HG03060 (cell line): ENCODE measurements around the gene TVP23C.
"Not testable (repeated sequence)": the region's sequence is repeated elsewhere in the genome, so short reads cannot be mapped to it uniquely, and the experiment has no call there.

Experiments
- ATAC-seq: cut with Tn5 transposase; IDR thresholded peaks from one replicate; pipeline ENCODE4 v1.9.1; 2021; ENCODE audit warnings: low read depth, moderate number of reproducible peaks; ENCODE audit not compliant: unreplicated experiment

The TVP23C gene

DNA sequence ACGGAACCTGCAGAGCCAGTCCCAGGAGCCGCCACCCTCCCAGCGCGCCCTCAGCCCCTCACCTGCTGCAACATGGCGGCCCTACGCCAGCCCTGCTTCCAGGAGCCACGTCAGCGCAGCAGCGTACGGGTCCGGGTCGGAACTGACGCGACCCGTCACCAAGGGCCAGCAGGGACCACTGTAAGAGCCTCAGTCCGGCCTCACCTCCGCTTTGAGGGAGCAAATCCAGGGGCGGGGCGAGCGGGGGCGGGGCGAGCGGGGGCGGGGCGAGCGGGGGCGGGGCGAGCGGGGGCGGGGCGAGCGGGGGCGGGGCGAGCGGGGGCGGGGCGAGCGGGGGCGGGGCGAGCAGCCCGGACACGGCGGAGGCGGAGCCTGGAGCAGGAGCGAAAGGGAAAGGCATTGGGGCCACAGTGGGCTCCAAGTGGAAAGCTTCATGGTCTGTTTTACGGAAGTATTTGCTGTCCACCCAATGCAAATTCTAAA lies at the start of gene TVP23C:
TVP23C (minus strand) TSS at position 109 of the 483 bp plus-strand sequence; CDS start at position 74, 35 bp downstream.
- ATAC-seq, result peak; percentile 55

DNA sequence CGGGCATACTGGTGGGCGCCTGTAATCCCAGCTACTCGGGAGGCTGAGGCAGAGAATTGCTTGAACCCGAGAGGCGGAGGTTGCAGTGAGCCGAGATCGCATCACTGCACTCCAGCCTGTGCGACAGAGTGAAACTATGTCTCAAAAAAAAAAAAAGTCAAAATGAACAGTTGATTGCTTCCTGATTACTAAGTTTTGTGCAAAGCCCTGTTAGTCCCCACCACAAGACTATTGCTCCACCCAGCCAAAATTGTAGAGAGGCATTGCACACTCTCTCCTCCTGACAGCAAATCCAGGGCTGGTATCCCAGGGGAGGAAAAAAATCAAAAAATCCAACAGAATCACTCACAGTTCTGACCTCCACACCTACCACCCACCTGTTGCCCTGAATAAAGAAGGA lies 29.7 kb upstream of the TVP23C start:
- ATAC-seq, result not testable (repeated sequence)

DNA sequence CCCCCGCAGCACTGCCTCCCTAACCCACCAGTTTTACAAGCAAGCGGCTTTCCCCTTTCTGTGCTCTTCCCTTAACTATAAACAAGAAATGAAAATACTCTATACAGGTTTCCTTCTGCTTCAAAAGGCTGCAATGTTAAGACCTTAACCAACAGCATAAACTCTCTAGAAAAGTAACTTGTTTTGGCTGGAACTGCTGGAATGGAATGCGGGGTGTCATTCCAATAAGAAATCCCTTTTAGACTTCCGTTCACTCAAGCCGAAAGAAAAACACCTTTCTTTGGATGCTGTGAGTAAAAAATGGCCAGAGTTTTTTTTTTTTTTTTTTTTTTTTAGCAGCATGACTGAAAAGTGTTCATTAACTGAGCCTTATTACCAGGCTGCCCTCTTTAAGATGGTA lies 28.7 kb upstream of the TVP23C start:
- ATAC-seq, result not testable (repeated sequence)

DNA sequence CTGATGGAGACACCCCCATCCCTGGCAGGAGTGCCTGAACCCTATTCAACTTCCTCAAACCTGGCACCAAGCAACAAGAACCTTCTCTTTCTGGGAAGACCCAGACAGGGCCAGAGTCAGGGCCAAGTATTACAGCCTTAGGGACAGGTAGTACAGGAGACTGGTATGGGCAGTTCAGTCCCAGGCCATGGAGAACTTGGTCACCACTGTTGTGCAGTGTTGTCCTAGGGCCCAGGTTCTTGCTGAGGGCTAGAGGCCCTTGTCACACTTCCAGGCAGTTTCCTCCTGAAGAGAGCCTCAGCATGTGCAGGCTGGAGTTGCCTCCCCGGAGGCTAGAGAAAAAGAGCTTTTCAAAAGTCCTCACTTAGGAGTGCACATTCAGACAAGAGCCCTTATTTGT lies 27.6 kb upstream of the TVP23C start:
- ATAC-seq, result not testable (repeated sequence)

DNA sequence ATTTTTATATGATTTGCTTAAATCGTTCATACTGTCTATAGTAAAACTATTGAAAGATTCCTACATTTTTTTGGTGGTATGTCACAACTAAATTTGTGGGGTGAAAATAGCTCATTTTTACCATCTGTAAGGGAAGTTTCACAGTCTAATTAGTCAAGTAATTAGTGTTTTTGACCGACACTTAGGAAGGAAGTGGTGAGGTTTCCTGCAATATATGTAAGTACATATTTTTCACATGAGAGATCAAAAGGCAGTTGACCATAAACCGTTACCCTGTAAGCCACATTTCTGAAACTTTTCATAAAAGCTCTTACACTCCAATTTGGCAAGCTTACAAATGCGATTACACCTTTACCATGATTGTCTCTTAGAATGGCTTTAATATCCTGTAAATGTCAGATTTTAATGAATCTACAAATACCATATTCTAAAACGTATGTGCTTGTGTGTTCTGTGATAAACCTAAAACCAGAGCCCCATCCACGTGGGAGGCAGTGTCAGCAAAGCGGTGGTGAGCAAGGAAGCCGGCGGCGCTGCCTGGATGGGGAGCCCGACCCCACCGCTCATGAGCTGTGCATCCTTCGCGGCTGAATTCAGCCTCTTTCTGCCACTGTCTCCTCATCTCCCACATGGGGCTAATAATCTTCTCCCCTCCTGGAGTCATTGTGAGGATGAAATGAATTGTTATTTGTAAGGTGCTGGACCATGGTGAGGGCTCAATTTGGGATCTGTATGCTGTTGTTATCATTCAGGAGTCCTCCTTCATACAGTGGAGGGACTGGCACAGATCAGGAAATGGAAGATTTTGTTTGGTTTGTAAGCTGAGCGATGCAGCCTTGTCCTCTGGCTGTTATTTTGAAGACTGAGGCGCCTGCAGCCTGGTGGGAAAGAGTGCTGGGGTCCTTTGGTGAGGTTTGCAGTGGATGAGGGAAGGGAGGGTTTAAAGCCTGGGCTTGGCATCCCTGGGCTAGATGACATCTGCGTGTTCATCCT lies 26.6 kb upstream of the TVP23C start:
- ATAC-seq, result not testable (repeated sequence)

- ATAC-seq, result not testable (repeated sequence)
Measured at GRCh38 chr17:15588017-15588416, 24.7 kb upstream of the TVP23C start.

DNA sequence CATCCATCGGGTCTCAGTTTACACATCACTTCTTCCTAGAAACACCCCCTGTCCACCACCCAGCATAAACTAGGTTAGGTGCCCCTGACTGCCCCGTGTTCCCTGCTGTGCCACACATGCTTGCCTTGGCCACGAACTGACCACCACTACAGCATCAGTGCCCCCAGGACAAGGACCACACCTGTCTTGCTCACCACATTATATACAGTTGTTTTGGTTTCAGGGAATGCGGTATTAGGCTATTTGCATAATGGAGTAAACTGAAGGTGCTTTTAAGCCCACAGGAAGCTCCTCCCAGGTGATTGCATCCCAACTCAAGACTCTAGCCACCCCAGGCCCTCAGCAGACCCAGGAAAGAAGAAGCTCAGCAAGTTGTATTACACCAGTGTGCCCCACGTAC lies 20.0 kb upstream of the TVP23C start:
- ATAC-seq, result not testable (repeated sequence)

DNA sequence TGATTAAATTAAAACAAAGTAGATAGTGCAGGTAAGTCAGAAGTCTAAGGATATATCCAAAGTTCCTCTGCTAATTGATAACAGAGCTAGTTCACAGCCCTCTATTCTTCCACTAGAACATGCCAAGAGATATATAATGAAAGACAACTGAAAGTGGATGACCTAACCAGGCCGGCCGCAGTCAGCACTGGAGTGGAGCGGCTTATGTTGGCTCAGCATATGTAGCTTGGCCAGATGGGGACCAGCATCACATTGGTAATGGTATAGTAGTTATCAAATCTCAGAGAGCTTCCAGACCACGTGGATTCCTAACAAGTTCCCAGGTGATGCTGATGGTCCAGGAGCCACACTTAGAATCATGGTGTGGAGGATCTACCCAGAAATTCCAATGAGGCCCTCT lies 18.2 kb upstream of the TVP23C start:
- not testable (repeated sequence) for ATAC-seq

- not testable (repeated sequence) for ATAC-seq
Measured at GRCh38 chr17:15576848-15577247, 13.6 kb upstream of the TVP23C start.

GRCh38 chr17:15574660-15575059 lies 11.4 kb upstream of the TVP23C start:
- not testable (repeated sequence) for ATAC-seq

DNA sequence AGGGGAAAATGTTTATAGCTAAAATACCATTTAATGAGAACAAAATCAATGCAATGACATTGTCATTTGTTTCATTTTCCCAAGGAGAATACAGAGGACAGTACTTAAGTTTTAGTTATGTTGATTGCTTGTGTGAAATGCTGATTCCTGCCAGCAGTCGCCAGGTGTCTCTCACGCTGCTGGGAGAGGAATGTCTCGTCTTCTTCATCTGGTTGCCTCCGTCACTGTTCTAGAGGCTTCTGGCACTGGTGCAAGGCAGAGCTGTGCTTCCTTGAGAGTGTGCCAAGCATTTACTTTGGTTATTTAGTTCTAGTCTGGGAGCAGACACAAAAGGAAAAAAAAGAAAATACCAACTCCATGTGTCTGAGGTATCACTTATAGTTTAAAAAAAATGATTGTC lies 10.6 kb upstream of the TVP23C start:
- not testable (repeated sequence) for ATAC-seq

- ATAC-seq, result not testable (repeated sequence)
Measured at GRCh38 chr17:15562613-15563374, 489 bp downstream of the TVP23C start.

DNA sequence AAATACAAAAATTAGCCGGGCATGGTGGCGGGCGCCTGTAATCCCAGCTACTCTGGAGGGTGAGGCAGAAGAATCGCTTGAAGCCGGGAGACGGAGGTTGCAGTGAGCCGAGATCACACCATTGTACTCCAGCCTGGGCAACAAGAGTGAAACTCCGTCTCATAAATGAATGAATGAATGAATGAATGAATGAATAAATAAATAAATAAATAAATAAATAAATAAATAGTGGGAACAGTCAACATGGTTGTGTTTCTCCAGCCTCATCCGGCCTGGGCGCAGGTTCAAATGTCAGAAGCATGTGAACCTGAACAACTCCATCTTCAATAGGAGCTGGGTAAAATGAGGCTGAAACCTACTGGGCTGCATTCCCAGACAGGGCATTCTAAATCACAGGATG lies 1.8 kb downstream of the TVP23C start:
- ATAC-seq, result not testable (repeated sequence)

DNA sequence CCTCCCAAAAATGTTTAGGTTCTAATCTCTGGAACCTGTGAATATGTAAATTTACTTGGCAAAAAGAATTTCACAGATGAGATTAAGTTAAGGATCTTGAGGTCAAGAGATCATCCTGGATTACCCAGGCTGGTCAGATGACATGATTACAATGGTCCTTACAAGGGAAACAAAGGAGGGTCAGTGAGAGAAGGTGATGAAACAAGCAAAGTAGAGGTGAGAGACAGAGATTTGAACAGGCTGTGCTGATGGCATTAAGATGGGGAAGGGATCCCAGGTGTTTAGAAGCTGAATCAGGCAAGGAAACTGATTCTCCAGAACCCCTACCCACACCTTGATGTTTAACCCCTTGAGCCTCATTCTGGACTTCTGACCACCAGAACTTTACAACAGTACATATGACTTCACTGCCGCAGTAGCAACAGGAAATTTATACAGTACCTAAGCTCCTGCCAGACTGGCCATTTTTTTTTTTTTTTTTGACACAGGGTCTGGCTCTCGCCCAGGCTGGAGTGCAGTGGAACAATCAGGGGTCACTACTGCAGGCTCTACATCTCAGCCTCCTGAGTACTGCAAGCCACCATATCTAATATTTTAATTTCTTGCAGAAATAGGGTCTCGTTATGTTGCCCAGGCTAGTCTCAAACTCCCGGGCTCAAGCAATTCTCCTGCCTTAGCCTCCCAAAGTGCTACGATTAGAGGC lies 4.7 kb downstream of the TVP23C start:
- not testable (repeated sequence) for ATAC-seq

DNA sequence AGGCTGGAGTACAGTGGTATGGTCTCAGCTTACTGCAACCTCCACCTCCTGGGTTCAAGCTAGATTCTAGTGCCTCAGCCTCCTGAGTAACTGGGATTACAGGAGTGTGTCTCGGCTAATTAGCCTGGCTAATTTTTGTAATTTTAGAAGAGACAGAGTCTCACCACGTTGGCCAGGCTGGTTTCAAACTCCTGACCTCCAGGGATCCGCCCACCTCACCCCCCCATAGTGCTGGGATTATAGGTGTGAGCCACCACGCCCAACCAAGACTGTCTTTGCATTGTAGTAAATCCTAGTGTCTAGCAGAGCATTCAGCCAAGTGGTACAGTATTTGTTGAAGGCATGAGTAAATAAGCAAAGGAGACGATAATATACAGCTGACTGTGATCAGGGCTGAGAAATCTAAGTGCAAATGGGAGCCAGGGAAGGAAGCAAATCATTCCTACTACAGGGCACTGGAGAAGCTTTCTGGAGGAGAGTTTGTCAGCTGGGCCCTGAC lies 5.9 kb downstream of the TVP23C start:
- ATAC-seq, result not testable (repeated sequence)

DNA sequence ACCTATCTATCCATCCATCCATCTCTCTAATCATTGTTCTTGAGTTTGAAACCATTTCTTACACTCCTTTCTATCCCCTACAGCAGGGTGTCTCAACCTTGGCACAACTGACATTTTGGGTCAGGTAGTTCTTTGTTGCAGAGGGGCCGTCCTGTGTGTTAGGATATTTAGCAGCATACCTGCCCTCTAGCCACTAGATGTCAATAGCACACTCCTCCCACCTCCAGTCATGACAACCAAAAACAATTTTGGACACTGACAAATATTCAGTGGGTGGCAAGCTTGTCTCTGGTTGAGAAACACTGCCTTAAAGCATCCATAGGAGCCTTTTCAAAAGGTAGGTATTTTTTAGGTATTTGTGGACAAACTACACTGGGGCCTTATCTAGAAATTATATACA lies 10.4 kb downstream of the TVP23C start:
- ATAC-seq, result not testable (repeated sequence)

- ATAC-seq, result not testable (repeated sequence)
Measured at GRCh38 chr17:15549552-15549951, 13.7 kb downstream of the TVP23C start.

DNA sequence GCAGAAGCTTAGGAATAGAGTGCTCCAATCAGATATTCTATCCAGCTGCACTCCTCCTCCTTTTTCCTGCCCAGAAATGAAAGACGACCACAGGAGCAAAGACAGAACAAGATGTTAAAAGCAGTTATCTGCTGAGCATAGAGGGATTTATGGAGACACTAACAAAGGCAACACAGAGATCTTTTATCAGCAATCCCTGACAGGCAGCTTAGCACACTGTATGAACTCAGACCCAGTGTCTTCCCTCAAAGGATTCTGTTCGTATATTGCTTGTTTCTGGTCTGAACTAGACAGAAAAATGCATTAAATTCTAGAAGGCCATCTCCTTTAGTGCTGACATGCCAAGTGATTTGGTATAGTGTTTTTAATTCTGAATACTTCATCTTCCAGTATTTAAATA lies 16.7 kb downstream of the TVP23C start:
- not testable (repeated sequence) for ATAC-seq

DNA sequence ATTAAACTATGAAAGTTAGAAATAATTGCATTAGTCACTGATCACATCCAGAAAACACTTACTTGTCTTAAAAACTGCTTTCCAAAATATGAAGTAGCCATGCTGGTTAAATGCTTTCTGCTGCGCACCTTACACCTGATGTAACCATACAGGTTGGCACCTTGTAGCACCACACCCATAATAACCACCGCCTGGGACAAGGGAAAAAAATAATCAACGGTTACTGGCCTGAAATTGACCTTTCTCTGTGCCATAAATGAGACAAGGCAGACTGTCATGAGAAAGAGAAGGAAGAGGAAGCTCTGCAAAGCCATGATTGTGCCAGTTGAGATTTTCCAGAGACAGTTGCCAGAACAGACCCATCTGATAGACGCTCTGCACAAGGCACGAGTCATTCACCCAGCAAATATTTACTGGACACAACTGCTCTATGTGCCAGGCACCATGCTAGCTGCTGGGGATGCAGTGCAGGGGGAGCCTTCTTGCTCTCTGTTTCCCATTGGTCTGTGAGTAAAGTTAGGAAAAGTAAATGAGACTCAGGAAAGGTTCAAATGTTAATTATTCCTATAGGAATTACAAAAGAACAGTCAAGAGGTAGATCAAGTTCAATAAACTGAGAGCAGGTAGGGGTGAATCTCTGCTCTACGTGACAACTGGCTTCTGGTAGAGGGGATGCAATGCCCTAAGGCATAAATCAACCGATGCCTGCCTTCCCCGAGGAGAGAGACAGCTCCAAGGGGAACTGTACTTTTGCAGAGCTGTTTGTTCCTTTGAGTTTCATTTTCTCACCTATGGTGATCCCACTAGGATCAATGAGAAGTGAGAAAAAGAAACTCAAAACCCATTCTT lies 22.7 kb downstream of the TVP23C start:
- not testable (repeated sequence) for ATAC-seq
